ENCODE measurements around the gene CALHM4.

DNA sequence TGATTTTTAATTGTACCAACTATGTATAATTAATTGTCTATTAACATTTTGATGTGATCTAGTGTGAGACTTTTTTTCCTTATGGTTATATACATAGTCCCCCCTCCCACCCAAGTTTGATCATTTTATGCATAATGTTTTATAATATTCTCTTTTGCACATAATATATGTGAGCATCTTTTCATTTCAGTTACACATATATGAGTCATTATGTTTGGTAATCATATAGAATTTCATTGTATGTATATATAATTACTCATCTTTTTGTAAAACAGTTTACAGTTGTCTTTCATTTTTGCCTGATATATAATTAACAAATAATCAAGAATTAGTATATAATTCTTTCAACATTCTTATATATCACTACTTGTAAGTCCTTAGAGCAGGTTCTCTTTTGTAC, 32.7 kb downstream of the CALHM4 start:
- TF ChIP-seq, protein P1, sequence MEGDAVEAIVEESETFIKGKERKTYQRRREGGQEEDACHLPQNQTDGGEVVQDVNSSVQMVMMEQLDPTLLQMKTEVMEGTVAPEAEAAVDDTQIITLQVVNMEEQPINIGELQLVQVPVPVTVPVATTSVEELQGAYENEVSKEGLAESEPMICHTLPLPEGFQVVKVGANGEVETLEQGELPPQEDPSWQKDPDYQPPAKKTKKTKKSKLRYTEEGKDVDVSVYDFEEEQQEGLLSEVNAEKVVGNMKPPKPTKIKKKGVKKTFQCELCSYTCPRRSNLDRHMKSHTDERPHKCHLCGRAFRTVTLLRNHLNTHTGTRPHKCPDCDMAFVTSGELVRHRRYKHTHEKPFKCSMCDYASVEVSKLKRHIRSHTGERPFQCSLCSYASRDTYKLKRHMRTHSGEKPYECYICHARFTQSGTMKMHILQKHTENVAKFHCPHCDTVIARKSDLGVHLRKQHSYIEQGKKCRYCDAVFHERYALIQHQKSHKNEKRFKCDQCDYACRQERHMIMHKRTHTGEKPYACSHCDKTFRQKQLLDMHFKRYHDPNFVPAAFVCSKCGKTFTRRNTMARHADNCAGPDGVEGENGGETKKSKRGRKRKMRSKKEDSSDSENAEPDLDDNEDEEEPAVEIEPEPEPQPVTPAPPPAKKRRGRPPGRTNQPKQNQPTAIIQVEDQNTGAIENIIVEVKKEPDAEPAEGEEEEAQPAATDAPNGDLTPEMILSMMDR (IDR thresholded peaks at IDR 0.05) = no peak
- no peak for TF ChIP-seq POLR2A (IDR thresholded peaks at IDR 0.05)
